Activated CD8-positive, alpha-beta memory T cell treated with anti-CD3 and anti-CD28 coated beads, Interleukin-2, amount 50 U/mL, for 48 hours (primary cell): Measurements from ENCODE around the gene ACVR2A.

Source experiments
- DNase-seq: peaks from one replicate; pipeline ENCODE4 v3.0.0-alpha.2; 2020

Gene ACVR2A

GRCh38 chr2:147844697-147845410 is at the start of gene ACVR2A:
ACVR2A (plus strand) TSS chr2:147845029; CDS start chr2:147845153, 124 bp downstream.
- peak; percentile 63 for DNase-seq

- no peak for DNase-seq
Observed at GRCh38 chr2:147800316-147800715, 44.5 kb upstream of the ACVR2A start.

DNA sequence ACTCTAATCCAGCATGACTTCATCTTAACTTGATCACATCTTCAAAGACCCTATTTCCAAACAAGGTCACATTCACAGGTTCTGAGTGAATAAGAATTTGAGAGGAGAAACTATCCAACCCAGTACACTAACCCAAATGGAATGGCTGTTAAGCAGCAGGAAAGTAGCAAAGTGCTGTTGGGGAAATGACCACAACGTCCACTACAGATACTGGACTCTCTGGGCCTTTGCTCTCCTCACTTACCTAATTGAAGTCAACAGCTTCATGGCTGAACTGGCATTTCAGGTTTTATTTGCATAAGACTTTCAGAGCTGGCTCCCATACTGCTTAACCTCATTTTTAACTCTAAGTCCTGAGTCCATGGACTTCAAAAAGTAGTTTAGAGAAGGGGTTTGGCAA is 38.0 kb upstream of the ACVR2A start:
- DNase-seq = no peak

GRCh38 chr2:147808520-147808919 is 36.3 kb upstream of the ACVR2A start:
- DNase-seq = no peak

DNA sequence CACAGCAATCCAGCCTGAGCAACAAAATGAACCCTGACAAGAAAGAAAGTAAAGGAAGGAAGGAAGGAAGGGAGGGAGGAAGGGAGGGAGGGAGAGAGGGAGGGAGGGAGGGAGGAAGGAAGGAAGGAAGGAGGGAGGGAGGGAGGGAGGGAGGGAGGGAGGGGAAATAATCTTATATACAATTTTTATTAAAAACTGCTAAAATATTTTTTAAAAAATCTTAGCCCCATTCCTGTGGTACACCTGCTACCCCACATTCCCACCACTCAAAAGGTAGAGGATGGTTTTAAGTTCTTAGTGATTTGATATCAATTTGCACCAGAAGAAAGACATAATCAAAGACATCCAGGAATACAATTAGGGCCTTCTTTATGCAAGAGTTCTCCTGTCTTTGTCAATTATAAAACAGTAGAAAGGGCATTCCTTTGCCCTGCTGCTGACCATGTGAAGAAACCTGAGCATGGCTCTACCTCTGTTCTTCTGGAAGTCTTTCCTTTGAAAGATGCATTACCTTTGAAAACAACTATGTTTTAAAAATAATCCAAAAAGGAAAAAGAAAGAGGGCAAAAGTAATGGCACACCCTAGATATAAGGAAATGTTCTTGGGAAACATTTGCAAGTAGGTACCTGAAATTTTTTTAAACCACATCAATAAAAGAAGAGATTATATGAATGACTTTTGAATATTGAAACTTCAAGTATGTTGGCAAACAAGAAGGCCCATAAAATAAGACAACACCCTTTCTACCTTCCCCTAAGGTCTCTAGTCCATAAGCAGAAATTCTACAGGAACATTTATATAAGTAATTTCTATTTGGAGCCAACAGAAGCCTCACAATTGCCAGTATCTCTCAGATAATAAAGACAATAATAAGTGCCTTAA is 33.7 kb upstream of the ACVR2A start:
- no peak for DNase-seq

GRCh38 chr2:147818741-147819140 is 26.1 kb upstream of the ACVR2A start:
- DNase-seq = no peak

DNA sequence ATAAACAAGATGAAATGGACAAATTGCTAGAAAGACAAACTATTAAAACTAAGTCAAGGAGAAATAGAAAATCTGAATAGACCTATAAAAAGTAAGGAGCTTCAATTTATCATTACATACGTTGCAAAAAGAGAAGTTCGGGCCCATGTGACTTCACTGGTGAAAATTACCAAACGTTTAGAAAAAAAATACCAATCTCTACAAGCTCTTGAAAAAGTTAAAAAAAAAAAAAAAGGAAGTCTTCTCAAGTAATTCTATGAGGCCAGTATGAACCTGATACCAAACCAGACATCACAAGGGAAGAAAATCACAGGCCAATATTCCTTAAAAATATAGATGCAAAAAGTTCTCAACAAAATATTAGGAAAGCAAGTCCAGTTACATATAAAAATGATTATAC is 20.2 kb upstream of the ACVR2A start:
- no peak for DNase-seq

GRCh38 chr2:147826278-147827087 is 18.3 kb upstream of the ACVR2A start:
- DNase-seq = no peak

GRCh38 chr2:147827088-147827375 is 17.8 kb upstream of the ACVR2A start:
- no peak for DNase-seq

DNA sequence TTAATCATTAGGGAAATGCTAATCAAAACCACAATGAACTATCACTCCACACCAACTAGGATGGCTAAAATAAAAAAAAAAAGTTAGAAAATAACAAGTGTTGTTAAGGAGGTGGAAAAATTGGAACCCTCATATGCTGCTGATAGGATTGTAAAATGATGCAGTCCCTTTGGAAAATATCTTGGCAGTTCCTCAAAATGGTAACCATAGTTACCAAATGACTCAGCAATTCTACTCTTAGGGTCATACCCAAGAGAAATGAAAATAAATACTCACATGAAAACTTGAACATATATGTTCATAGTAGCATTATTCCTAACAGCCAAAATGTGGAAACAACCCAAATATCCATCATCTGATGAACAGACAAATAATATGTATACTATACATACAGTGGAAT is 15.7 kb upstream of the ACVR2A start:
- no peak for DNase-seq

DNA sequence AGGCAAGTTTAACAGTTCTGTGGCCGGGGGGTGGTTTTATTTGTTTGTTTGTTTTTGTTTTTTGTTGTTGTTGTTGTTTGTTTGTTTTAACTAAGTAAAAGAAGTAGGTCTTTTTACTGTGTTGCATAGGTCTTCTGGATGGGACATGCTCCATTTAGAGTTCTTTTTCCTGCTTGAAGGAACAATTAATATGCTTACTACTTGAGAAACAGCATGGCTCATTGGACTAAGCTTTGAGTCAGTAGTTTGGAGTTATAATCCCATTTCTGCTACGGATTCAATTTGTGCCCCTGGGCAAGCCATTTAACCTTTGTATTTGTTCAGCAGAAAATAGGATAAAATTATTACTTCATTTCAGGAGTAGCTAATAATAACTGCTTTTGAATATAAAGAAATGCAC is 8.7 kb upstream of the ACVR2A start:
- DNase-seq = no peak

- no peak for DNase-seq
Observed at GRCh38 chr2:147843391-147843863, 1.4 kb upstream of the ACVR2A start.

DNA sequence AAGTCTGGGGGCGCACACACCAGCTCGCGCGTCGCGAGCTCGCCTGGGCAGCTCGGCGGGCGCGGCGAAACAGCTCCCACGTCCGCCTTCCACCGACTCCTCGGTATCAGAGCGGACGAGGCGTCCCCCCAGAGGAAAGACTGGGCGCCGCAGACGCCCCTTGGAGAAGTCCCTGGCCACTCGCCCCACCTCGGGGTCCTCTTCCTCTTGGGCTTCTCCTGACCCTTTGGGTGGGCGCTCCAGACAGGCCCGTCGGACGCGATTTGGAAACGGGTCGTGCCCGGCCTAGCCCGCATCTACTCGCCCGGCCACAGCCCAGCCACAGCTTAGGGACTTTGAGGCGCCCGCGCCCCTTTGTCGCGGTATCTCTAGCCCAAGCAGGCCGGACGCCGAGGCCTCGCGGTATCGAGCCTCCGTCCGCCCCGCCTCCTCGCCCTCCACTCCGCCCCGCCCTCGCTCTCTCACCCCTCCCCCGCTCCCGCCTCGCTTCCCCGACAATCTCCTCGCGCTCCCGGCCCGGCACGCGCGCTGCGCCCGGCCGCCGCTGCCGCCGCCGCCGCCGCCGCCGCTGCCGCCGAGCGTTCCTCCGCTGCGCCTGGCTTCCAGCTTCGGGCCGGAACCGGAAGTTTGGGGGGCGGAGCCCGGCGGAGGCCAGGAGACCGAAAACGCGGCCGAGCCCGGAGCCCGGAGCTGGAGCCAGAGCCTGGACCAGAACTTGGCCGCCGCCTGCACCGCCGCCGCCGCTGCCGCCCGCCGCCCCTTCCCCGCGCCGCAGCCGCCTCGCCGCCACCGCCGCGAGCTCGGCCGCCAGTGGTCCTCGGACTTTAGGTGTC is 749 bp upstream of the ACVR2A start:
- peak; percentile 91 for DNase-seq

GRCh38 chr2:147845411-147845971 is 662 bp downstream of the ACVR2A start:
- DNase-seq = peak; percentile 57

DNA sequence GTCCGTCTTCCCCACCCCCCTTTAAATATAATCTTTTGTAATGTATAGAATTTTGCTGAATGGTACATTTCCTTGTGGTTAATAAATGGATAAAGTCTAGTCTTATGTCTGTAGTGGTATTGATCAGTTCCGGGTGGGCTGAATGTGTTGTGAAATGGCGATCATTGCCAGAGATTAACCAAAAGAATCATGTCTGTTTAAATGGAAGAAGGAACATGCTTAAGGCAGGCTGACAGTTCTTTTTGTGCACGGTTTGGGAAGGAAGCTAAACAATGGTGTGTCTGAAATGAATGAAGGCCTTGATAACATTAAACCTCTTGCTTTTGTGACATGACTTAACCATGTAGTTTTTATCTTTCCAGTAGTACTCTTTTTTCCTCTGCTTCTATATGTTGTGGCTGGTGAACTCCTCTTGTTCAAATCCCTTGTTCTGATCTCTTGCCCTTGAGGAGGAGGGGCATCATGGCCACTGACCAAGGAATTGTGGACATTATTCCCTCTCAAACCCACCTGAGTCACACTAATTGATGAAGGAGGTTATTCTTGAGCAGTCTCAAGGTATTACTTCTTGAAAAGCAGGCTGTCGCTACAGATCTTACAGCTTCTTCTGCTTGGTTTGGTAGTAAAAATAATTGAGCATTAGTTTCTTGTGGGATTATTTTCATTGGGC is 1.7 kb downstream of the ACVR2A start:
- no peak for DNase-seq

GRCh38 chr2:147847746-147848391 is 3.0 kb downstream of the ACVR2A start:
- no peak for DNase-seq

GRCh38 chr2:147850838-147851237 is 6.0 kb downstream of the ACVR2A start:
- DNase-seq = no peak

GRCh38 chr2:147851244-147851930 is 6.6 kb downstream of the ACVR2A start:
- DNase-seq = no peak

DNA sequence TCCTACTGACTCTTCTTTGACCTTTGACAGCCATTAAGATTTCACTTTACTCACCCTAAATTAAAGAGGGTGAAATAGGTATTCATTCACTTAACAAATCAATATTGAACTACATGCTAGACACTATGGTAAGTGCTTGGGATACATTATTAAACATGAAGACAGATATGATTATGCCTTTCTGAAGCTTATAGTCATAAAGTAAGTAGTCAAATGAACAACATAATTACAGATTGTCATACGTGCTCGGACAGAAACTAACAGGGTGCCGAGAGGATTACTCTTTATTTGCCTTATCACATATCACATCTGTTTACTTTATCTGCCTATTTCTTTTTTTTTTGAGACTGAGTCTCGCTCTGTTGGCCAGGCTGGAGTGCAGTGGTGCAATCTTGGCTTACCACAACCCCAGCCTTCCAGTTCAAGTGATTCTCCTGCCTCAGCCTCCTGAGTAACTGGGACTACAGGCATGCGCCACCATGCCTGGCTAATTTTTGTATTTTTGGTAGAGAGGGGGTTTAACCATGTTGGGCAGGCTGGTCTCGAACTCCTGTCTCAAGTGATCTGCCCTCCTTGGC is 9.8 kb downstream of the ACVR2A start:
- no peak for DNase-seq

GRCh38 chr2:147855316-147855715 is 10.5 kb downstream of the ACVR2A start:
- no peak for DNase-seq
